ENCODE data around the gene IL31RA.

DNA sequence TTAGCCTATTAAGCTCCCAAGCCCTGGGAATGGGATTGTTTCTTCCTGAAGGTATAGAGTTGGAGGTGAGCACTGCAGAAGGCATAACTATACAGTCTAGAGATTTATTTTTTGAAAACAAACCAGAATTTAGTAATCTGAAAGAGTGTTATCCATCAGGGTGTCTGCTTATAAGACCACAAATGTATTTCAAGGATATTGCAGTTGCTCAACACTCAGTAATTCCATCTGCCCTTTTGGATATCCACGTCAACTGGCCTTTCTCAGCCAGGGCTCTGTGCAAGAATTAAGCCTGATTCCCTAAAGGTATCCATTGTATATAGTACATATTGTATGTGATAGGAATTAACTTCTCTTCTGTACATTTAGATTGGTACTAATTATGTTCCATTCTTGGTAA lies 15.0 kb upstream of the IL31RA start:
- TF ChIP-seq, protein P1, sequence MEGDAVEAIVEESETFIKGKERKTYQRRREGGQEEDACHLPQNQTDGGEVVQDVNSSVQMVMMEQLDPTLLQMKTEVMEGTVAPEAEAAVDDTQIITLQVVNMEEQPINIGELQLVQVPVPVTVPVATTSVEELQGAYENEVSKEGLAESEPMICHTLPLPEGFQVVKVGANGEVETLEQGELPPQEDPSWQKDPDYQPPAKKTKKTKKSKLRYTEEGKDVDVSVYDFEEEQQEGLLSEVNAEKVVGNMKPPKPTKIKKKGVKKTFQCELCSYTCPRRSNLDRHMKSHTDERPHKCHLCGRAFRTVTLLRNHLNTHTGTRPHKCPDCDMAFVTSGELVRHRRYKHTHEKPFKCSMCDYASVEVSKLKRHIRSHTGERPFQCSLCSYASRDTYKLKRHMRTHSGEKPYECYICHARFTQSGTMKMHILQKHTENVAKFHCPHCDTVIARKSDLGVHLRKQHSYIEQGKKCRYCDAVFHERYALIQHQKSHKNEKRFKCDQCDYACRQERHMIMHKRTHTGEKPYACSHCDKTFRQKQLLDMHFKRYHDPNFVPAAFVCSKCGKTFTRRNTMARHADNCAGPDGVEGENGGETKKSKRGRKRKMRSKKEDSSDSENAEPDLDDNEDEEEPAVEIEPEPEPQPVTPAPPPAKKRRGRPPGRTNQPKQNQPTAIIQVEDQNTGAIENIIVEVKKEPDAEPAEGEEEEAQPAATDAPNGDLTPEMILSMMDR (conservative IDR thresholded peaks at IDR 0.05 in 1 of 2, IDR thresholded peaks at IDR 0.05 in 1 of 2; ENCODE audit: extremely low read depth in 1 of 2, insufficient read depth in 1 of 2, low read depth in 1 of 2, low read length in 2 of 2) = no peak
- no peak for TF ChIP-seq EZH2 (IDR thresholded peaks at IDR 0.05; ENCODE audit: borderline replicate concordance, low read length)

Measured in mammary epithelial cell (primary cell).